Astrocyte (in vitro differentiated cells and primary cell): Measurements from ENCODE around the gene GAS6.

ENCODE experiments used
- EZH2 ChIP-seq: IDR thresholded peaks from 2 replicates; pipeline ENCODE4 v1.6.1; 2012; ENCODE audit warnings: mild to moderate bottlenecking, low read length, inconsistent platforms; ENCODE audit not compliant: insufficient read depth
- TF ChIP-seq, protein P1 (sequence below): IDR thresholded peaks from 2 replicates; pipeline ENCODE4 v1.5.1; 2011; ENCODE audit warnings: low read depth, mild to moderate bottlenecking, inconsistent platforms, low read length, moderate library complexity; ENCODE audit not compliant: insufficient read depth

DNA sequence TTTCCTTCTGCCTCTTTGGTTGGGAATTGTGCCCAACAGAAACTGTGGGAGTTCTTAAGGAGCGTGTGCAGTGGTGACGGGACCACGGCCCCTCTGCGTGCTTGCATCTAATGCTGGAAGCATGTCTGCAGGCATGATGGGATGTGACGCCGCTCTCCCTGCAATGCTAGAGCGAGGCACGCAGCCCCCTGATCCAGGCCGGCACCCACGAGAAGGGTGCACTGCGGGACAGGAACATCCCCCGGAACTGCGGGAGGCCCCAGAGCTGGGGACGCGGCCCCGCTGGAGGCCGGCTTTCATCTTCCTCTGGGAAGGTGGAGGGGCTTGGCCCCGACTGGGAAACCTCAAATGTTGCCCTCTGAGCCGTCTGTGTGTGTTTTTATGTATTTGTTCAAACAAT lies 72.1 kb downstream of the GAS6 start:
- TF ChIP-seq EZH2, result no peak
- TF ChIP-seq, protein P1, sequence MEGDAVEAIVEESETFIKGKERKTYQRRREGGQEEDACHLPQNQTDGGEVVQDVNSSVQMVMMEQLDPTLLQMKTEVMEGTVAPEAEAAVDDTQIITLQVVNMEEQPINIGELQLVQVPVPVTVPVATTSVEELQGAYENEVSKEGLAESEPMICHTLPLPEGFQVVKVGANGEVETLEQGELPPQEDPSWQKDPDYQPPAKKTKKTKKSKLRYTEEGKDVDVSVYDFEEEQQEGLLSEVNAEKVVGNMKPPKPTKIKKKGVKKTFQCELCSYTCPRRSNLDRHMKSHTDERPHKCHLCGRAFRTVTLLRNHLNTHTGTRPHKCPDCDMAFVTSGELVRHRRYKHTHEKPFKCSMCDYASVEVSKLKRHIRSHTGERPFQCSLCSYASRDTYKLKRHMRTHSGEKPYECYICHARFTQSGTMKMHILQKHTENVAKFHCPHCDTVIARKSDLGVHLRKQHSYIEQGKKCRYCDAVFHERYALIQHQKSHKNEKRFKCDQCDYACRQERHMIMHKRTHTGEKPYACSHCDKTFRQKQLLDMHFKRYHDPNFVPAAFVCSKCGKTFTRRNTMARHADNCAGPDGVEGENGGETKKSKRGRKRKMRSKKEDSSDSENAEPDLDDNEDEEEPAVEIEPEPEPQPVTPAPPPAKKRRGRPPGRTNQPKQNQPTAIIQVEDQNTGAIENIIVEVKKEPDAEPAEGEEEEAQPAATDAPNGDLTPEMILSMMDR, result no peak
